ENCODE results near the gene A2M. TPM values are rescaled to one million over a fixed set of nuclear protein-coding genes. Genes with fewer than 3 reads are reported as not detected.

A2M gene
- total and polyA plus RNA-seq, 2 of the 13 experiments (the other 11 are each of a cell fraction or from before 2014, with no cell fraction given) = 2,807 to 6,551 TPM

DNA sequence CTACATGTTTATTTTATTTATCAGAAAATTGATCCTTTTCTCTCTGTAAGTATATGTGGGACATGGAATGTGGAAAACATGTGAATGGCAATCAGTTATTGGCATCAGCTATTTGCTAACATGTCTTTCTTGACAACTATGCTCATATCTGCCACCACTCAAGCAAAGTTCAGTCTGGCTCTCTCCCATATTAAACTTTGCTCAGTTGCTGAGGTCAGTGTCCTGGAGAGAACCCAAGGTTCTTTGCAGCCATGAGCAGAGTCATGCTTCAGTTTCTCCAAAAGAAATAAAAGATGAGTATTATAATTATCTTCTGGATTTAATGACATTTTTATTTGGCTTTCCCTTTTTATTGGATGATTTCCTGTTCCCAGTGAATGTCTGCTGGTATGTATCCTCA lies 42.6 kb downstream of the A2M start:
- no peak overlapping the region for H2AFZ ChIP-seq (ENCODE audit: low read length)
- DNase-seq (ENCODE audit: low spot score) = no peak
- H4K20me1 ChIP-seq (ENCODE audit: insufficient read depth, low read length) = peaks cover 20% of the 10 kb centered on the region
- FAIRE-seq = no peak
- ChIA-PET CTCF (ENCODE audit: low intra/inter-chr PET ratio, low total read pairs) (no interaction called here), POLR2A (interaction anchor here (1.3 to 1.7 kb wide), 3 partner anchors 9 to 11 kb away, joined by 3 to 6 read pairs (median 5); no protein-coding TSS in a partner anchor)
- peaks cover 23% of the 10 kb centered on the region for H3K4me1 ChIP-seq (ENCODE audit: insufficient read depth, low read length)
- ATAC-seq = peak; percentile 18
- in situ Hi-C loops (cut with HindIII; ENCODE audit: extremely low pct_ligation_motif_present, low pct_unique_long_range_greater_than_20kb) (no loop called here), intact Hi-C loops (cut with micrococcal nuclease; ENCODE audit: unreplicated experiment) (no loop called here)
- H3K36me3 ChIP-seq (replicated peaks in 1 of 2; ENCODE audit: control insufficient read depth in 1 of 2, insufficient read depth in 2 of 2, low read length in 2 of 2) = peaks cover 37 to 91% of the 10 kb centered on the region in 2 experiments
- no TSS peak for BruUV-seq (replicated peaks)
- H3K79me2 ChIP-seq (ENCODE audit: insufficient read depth, low read length) = no peaks in the 10 kb centered on the region
- H3K27me3 ChIP-seq (ENCODE audit: control insufficient read depth in 1 of 2, insufficient read depth in 2 of 2, low read length in 2 of 2) = no peaks in the 10 kb centered on the region
- H3K4me2 ChIP-seq (ENCODE audit: low read depth, low read length) = no peak overlapping the region
- no peak overlapping the region for H3K4me3 ChIP-seq (replicated peaks in 1 of 3; ENCODE audit: insufficient read depth in 1 of 3, low read depth in 2 of 3, low read length in 3 of 3)
- no peak overlapping the region for H3K9ac ChIP-seq (ENCODE audit: insufficient read depth, low read depth, low read length)
- H3K9me3 ChIP-seq (ENCODE audit: low read length) = no peaks in the 10 kb centered on the region
- H3K27ac ChIP-seq (ENCODE audit: extremely low read length, insufficient read depth, low read length) = peak overlapping the region; percentile 21
- TF ChIP-seq MAZ (IDR thresholded peaks at IDR 0.05; ENCODE audit: borderline replicate concordance, low read depth, low read length) = no peak
- no peak for TF ChIP-seq MAZ (CRISPR knock-in tag; IDR thresholded peaks at IDR 0.05; ENCODE audit: low read depth)
- TF ChIP-seq ZNF709 (CRISPR knock-in tag; IDR thresholded peaks at IDR 0.05) = no peak
- TF ChIP-seq RBFOX2 (IDR thresholded peaks at IDR 0.05; ENCODE audit: low read depth, low read length) = peak; percentile 40; the same call in 1 of the 2 replicates
- TF ChIP-seq KDM3A (CRISPR knock-in tag; IDR thresholded peaks at IDR 0.05; ENCODE audit: low read depth) = no peak
- peak; percentile 23; the same call in 1 of the 2 replicates for TF ChIP-seq HNF4A (CRISPR knock-in tag; IDR thresholded peaks at IDR 0.05)
- TF ChIP-seq, protein P1, sequence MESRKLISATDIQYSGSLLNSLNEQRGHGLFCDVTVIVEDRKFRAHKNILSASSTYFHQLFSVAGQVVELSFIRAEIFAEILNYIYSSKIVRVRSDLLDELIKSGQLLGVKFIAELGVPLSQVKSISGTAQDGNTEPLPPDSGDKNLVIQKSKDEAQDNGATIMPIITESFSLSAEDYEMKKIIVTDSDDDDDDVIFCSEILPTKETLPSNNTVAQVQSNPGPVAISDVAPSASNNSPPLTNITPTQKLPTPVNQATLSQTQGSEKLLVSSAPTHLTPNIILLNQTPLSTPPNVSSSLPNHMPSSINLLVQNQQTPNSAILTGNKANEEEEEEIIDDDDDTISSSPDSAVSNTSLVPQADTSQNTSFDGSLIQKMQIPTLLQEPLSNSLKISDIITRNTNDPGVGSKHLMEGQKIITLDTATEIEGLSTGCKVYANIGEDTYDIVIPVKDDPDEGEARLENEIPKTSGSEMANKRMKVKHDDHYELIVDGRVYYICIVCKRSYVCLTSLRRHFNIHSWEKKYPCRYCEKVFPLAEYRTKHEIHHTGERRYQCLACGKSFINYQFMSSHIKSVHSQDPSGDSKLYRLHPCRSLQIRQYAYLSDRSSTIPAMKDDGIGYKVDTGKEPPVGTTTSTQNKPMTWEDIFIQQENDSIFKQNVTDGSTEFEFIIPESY (CRISPR knock-in tag; IDR thresholded peaks at IDR 0.05) = no peak
- no peak for TF ChIP-seq KDM5A (IDR thresholded peaks at IDR 0.05; ENCODE audit: borderline replicate concordance, low read length)
- TF ChIP-seq, protein P2, sequence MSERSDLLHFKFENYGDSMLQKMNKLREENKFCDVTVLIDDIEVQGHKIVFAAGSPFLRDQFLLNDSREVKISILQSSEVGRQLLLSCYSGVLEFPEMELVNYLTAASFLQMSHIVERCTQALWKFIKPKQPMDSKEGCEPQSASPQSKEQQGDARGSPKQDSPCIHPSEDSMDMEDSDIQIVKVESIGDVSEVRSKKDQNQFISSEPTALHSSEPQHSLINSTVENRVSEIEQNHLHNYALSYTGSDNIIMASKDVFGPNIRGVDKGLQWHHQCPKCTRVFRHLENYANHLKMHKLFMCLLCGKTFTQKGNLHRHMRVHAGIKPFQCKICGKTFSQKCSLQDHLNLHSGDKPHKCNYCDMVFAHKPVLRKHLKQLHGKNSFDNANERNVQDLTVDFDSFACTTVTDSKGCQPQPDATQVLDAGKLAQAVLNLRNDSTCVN (CRISPR knock-in tag; IDR thresholded peaks at IDR 0.05; ENCODE audit: borderline replicate concordance) = no peak
- TF ChIP-seq HMG20A (CRISPR knock-in tag; IDR thresholded peaks at IDR 0.05; ENCODE audit: borderline replicate concordance) = no peak
- no peak for TF ChIP-seq TOE1 (CRISPR knock-in tag; IDR thresholded peaks at IDR 0.05)
- TF ChIP-seq POLR2G (IDR thresholded peaks at IDR 0.05; ENCODE audit: low read depth, low read length) = no peak
- 0 out of 2 replicates have a peak, but pooled peaks have one; percentile 16 for TF ChIP-seq POLR2AphosphoS5 (IDR thresholded peaks at IDR 0.05; ENCODE audit: low read depth, low read length)
- TF ChIP-seq, protein P3, sequence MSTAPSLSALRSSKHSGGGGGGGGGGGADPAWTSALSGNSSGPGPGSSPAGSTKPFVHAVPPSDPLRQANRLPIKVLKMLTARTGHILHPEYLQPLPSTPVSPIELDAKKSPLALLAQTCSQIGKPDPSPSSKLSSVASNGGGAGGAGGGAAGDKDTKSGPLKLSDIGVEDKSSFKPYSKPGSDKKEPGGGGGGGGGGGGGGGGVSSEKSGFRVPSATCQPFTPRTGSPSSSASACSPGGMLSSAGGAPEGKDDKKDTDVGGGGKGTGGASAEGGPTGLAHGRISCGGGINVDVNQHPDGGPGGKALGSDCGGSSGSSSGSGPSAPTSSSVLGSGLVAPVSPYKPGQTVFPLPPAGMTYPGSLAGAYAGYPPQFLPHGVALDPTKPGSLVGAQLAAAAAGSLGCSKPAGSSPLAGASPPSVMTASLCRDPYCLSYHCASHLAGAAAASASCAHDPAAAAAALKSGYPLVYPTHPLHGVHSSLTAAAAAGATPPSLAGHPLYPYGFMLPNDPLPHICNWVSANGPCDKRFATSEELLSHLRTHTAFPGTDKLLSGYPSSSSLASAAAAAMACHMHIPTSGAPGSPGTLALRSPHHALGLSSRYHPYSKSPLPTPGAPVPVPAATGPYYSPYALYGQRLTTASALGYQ (CRISPR knock-in tag; IDR thresholded peaks at IDR 0.05) = 0 out of 2 replicates have a peak, but pooled peaks have one; percentile 18
- TF ChIP-seq FOXP1 (IDR thresholded peaks at IDR 0.05) = no peak
- TF ChIP-seq FOXP1 (CRISPR knock-in tag; IDR thresholded peaks at IDR 0.05) = no peak
- TF ChIP-seq RXRB (CRISPR knock-in tag; IDR thresholded peaks at IDR 0.05; ENCODE audit: borderline replicate concordance) = 0 out of 2 replicates have a peak, but pooled peaks have one; percentile 6
- TF ChIP-seq ISL2 (CRISPR knock-in tag; IDR thresholded peaks at IDR 0.05) = no peak
- TF ChIP-seq PAXIP1 (CRISPR knock-in tag; conservative IDR thresholded peaks at IDR 0.05) = no peak

All from HepG2 (cell line).